A549 (cell line): ENCODE results near the gene RNF32. TPM values are rescaled to one million over a fixed set of nuclear protein-coding genes. Genes with fewer than 3 reads are reported as not detected.

Experiments used
- ATAC-seq, 2 experiments: fragments of 200-7000 bp in 1 of 2; fragments of >200 bp in 1 of 2; cut with Nextera tagmentation in 1 of 2; cut with Tn5 transposase in 1 of 2; 3 replicates each; pipeline versions ENCODE4 v1.8.0 to v1.9.1; 2018 to 2020; ENCODE audit warnings: mild to moderate bottlenecking in 1 of 2, moderate library complexity in 1 of 2
- CTCF ChIA-PET: fragments of 300-600 bp; sonication (Branson Sonifier 250); formaldehyde crosslinking; extraction: SDS; loops from one replicate; lab custom pipeline; 2021; ENCODE audit warnings: antibody characterized with exemption, inconsistent platforms; lab: Yijun Ruan, JAX
- POLR2A ChIA-PET: fragments of 350-600 bp; formaldehyde crosslinking; extraction: SDS; loops from one replicate; lab custom pipeline; 2021; ENCODE audit warnings: antibody characterized with exemption, inconsistent platforms; lab: Yijun Ruan, JAX
- DNase-seq, 2 experiments: peaks; one replicate each; pipeline versions ENCODE4 v3.0.0 to v3.0.0-alpha.2; 2011 to 2016; ENCODE audit warnings: low read depth in 1 of 2, low spot score in 1 of 2
- FAIRE-seq: peaks from 2 replicates; lab custom pipeline; 2011; peaks lifted over from hg19 to GRCh38; lab: Jason Lieb, UNC
- H3K27ac ChIP-seq, 2 experiments: fragments of >200 bp; sonication (Bioruptor Twin); formaldehyde crosslinking; 3 replicates each; pipeline ENCODE4 v1.5.1; 2016 to 2017
- H3K4me1 ChIP-seq: fragments of >200 bp; sonication (Bioruptor Twin); formaldehyde crosslinking; 3 replicates; pipeline ENCODE4 v1.6.1; 2016
- H3K4me2 ChIP-seq: fragments of >200 bp; sonication (Bioruptor Twin); formaldehyde crosslinking; 3 replicates; pipeline ENCODE4 v1.6.1; 2016
- H3K4me3 ChIP-seq: fragments of >200 bp; sonication (Bioruptor Twin); formaldehyde crosslinking; 3 replicates; pipeline ENCODE4 v1.5.1; 2016
- H3K9me3 ChIP-seq: fragments of >200 bp; sonication (Bioruptor Twin); formaldehyde crosslinking; 3 replicates; pipeline ENCODE4 v1.6.1; 2016
- BHLHE40 ChIP-seq: IDR thresholded peaks from 2 replicates; pipeline ENCODE4 v1.6.1; 2012; ENCODE audit warnings: low read depth, low read length, inconsistent platforms
- CEBPB ChIP-seq, 2 experiments: fragments of >200 bp in 1 of 2; sonication (Bioruptor Twin) in 1 of 2; formaldehyde crosslinking in 1 of 2; IDR thresholded peaks; 2 replicates each; pipeline ENCODE4 v1.6.1; 2012 to 2016
- EHF ChIP-seq: fragments of 250-450 bp; sonication (Bioruptor Pico); IDR thresholded peaks from 2 replicates; pipeline ENCODE4 v1.5.0; 2020; ENCODE audit warnings: mild to moderate bottlenecking
- FOSB ChIP-seq: fragments of 250-450 bp; sonication (Bioruptor Pico); IDR thresholded peaks from 2 replicates; pipeline ENCODE4 v1.5.0; 2020; ENCODE audit warnings: mild to moderate bottlenecking, moderate library complexity
- FOSL2 ChIP-seq, 2 experiments: fragments of 450-650 bp in 1 of 2; fragments of >200 bp in 1 of 2; sonication (Bioruptor Twin) in 1 of 2; formaldehyde crosslinking; IDR thresholded peaks; 2 replicates each; pipeline versions ENCODE4 v1.5.0 to v1.6.1; 2016 to 2020; ENCODE audit warnings: mild to moderate bottlenecking in 1 of 2, moderate library complexity in 1 of 2
- FOXS1 ChIP-seq: fragments of 250-450 bp; sonication (Bioruptor Pico); IDR thresholded peaks from 2 replicates; pipeline ENCODE4 v1.5.0; 2020; ENCODE audit warnings: mild to moderate bottlenecking, moderate library complexity
- HEYL ChIP-seq: fragments of 250-450 bp; sonication (Bioruptor Pico); IDR thresholded peaks from 2 replicates; pipeline ENCODE4 v1.8.0; 2021; ENCODE audit warnings: mild to moderate bottlenecking, moderate library complexity
- HOXA7 ChIP-seq: fragments of 250-450 bp; sonication (Bioruptor Pico); IDR thresholded peaks from 2 replicates; pipeline ENCODE4 v1.5.0; 2020; ENCODE audit warnings: mild to moderate bottlenecking, moderate library complexity
- HOXB13 ChIP-seq: fragments of 250-450 bp; sonication (Bioruptor Pico); IDR thresholded peaks from 2 replicates; pipeline ENCODE4 v1.5.0; 2020; ENCODE audit warnings: low read depth, mild to moderate bottlenecking, moderate library complexity
- JUNB ChIP-seq: fragments of >200 bp; sonication (Bioruptor Twin); formaldehyde crosslinking; IDR thresholded peaks from 2 replicates; pipeline ENCODE4 v1.6.1; 2016
- KDM5A ChIP-seq: fragments of 200-600 bp; sonication (generic); IDR thresholded peaks from 2 replicates; pipeline ENCODE4 v1.6.1; 2016; ENCODE audit warnings: antibody characterized with exemption, mild to moderate bottlenecking
- MYC ChIP-seq: IDR thresholded peaks from 2 replicates; pipeline ENCODE4 v1.6.1; 2012; ENCODE audit warnings: mild to moderate bottlenecking, inconsistent platforms, low read length, improper control_type of control experiment, borderline replicate concordance
- NPAS2 ChIP-seq: fragments of 250-450 bp; sonication (Bioruptor Pico); IDR thresholded peaks from 2 replicates; pipeline ENCODE4 v1.8.0; 2022; ENCODE audit warnings: mild to moderate bottlenecking, moderate library complexity, borderline replicate concordance
- NR3C1 ChIP-seq: fragments of >200 bp; sonication (Bioruptor Twin); formaldehyde crosslinking; IDR thresholded peaks from 3 replicates; pipeline ENCODE4 v1.6.1; 2017
- RCOR1 ChIP-seq: fragments of 150-350 bp; IDR thresholded peaks from 2 replicates; pipeline ENCODE4 v1.6.1; 2014; ENCODE audit warnings: antibody characterized with exemption, low read length, low read depth
- RFX5 ChIP-seq: fragments of 450-650 bp; IDR thresholded peaks from 2 replicates; pipeline ENCODE4 v1.7.1; 2014; ENCODE audit warnings: antibody characterized with exemption, mild to moderate bottlenecking, moderate library complexity
- TP53 ChIP-seq: fragments of 250-450 bp; sonication (Bioruptor Pico); IDR thresholded peaks from 2 replicates; pipeline ENCODE4 v1.5.0; 2021; ENCODE audit warnings: mild to moderate bottlenecking, moderate library complexity
- ZFP36 ChIP-seq: fragments of 450-650 bp; IDR thresholded peaks from 2 replicates; pipeline ENCODE4 v1.6.1; 2014; ENCODE audit warnings: borderline replicate concordance; ENCODE audit not compliant: partially characterized antibody
- ZSCAN20 ChIP-seq: fragments of 250-450 bp; sonication (Bioruptor Pico); IDR thresholded peaks from 2 replicates; pipeline ENCODE4 v1.8.0; 2022; ENCODE audit warnings: mild to moderate bottlenecking, moderate library complexity
- WGBS: methylation state at CpG from one replicate; pipeline ENCODE4 v1.1.6; 2017; ENCODE audit errors: missing lambda C conversion rate; 5-methylcytosine and 5-hydroxymethylcytosine counted together
- polyA plus RNA-seq, 4 experiments: library from polyadenylated mRNA; depleted of rRNA in 3 of 4; stranded (reverse); fragments of >200 nt; fragmentation: RNase III in 1 of 4; extraction: RNeasy Plus Mini Kit Qiagen cat#74134 plus additional on column Dnase treatment in 1 of 4; gene quantifications; 2 replicates in 3 of 4; 3 replicates in 1 of 4; pipeline ENCODE4 v1.2.3, GENCODE V29; 2011 to 2017
- TF ChIP-seq, protein P1 (sequence below): fragments of 250-450 bp; sonication (Bioruptor Pico); IDR thresholded peaks from 2 replicates; pipeline ENCODE4 v1.5.0; 2020; ENCODE audit warnings: low read depth, mild to moderate bottlenecking, moderate library complexity
- TF ChIP-seq, protein P2 (sequence below): fragments of >200 bp; sonication (Bioruptor Twin); formaldehyde crosslinking; IDR thresholded peaks from 3 replicates; pipeline ENCODE4 v1.5.1; 2016
- TF ChIP-seq, protein P3 (sequence below): fragments of >200 bp; sonication (Bioruptor Twin); formaldehyde crosslinking; IDR thresholded peaks from 3 replicates; pipeline ENCODE4 v1.6.1; 2016

Gene RNF32
- polyA plus RNA-seq, 2 of the 4 experiments (the other 2 are of a cell fraction): 1.8 to 2.8 TPM

DNA sequence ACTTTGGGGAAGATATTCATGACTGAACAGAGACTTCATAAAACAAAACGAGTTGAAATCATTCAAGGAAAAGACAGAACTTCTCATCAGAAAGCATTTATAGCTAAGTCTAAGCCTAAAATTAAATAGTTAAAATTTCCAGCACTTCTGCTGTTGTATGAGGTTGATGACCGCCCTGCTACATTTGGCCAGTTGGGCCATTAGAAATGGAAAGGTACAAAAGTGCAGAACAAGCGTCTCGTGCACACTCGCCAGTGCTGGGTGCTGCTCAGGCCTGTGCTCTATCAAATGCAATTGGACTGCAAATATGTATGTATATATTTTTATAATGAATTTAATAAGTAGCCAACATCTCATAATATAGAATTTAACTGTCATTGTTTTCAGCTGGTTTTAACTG is 34.4 kb upstream of the RNF32 start (continued):
- TF ChIP-seq NPAS2 (CRISPR knock-in tag): no peak
- TF ChIP-seq, protein P1, sequence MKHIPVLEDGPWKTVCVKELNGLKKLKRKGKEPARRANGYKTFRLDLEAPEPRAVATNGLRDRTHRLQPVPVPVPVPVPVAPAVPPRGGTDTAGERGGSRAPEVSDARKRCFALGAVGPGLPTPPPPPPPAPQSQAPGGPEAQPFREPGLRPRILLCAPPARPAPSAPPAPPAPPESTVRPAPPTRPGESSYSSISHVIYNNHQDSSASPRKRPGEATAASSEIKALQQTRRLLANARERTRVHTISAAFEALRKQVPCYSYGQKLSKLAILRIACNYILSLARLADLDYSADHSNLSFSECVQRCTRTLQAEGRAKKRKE (CRISPR knock-in tag): no peak
- TF ChIP-seq FOSB: no peak
- no peak for TF ChIP-seq MYC
- no peak for TF ChIP-seq HEYL
- TF ChIP-seq FOXS1: no peak

DNA sequence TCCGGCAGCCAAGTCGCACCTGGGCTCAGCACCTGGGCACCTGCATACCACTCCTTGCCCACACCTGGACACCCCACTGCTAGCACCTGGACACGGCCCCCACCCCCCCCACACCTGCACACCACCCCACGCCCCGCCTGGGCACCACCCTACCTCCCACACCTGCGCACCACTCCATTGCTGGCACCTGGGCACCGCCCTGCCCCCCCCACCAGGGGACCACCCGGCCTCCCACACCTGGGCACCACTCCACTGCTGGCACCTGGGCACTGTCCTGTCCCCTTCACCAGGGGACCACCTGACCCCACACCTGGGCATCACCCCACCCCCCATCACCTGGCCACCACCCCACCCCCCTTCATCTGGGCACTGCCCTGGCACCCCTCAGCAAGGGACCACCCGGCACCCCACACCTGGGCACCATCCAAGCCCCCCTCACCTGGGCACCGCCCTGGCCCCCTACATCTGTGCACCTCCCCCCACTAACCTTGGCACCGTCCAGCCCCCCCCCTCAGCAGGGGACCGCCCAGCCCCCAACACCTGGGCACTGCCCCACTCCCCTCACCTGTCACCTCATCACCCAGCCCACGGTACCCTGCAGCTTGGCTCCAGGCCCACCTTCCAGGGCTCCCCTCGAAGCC is 33.8 kb upstream of the RNF32 start:
- H3K27ac ChIP-seq: no peak overlapping the region
- no peak for ATAC-seq
- H3K4me1 ChIP-seq: no peaks in the 10 kb centered on the region
- CTCF ChIA-PET: no interaction called here
- TF ChIP-seq HOXA7 (CRISPR knock-in tag) (no peak), EHF (CRISPR knock-in tag) (no peak), RFX5 (no peak), FOSL2 (IDR thresholded peaks at IDR 0.05) (no peak), FOSL2 (CRISPR knock-in tag; IDR thresholded peaks at IDR 0.05) (no peak), TP53 (CRISPR knock-in tag) (no peak), MYC (no peak), HEYL (no peak), ZFP36 (no peak)
- TF ChIP-seq, all 56 proteins: peak for 0
- Histone ChIP-seq H3K4me3 (no peak overlapping the region), H3K9me3 (no peaks in the 10 kb centered on the region), H3K4me2 (no peak overlapping the region; the same call in 2 of the 3 replicates)
- POLR2A ChIA-PET: no interaction called here
- no peak for DNase-seq
- no peak for FAIRE-seq
- WGBS: 71% methylated on average over 4 of the region's 14 CpGs

DNA sequence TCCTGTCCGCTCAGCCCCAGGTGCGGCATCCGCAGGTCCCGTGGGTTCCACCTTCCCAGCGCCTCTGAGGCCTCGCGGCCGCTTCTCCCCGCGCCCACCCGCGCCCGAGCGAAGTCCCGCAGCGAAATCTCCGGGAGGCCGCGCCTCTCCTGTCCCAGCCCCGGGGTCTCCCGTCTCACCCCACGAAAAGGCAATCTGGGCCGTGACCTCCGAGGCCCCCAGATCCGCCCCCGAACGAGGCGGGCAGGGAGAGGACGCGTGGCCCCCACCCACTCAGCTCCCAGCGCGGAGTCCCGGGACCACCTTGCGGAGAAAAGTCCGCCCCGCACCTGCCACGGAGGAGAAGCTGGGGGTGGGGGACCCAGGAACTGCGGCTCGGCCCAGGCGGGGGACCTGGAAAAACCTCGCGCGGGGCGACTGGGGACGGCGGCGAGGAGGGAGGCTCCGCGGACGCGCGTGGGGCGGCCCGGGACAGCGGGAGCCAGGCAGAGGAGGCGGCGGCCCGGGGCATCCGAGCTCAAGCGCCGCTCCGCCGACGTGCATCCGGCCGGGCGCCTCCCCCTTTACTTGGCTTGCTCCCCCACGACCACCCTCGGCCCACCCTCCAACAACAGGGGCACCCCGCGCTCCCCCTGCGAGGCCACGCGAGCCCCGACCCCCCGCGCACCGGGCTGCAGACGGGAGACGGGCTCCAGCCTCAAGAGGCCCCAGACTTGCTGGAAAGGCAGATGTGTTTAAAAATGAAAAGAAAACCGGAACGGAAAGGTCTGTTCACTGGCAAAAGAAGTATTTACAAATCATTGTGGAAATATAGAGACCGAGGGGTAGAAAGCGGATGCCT is 33.0 kb upstream of the RNF32 start:
- Histone ChIP-seq H3K27ac (0 out of 6 replicates have a peak overlapping the region, but pooled peaks of 1 of the 2 experiments have one; percentile 2), H3K4me3 (no peak overlapping the region), H3K4me2 (peak overlapping the region; percentile 47), H3K4me1 (no peaks in the 10 kb centered on the region)
- FAIRE-seq (no peak), DNase-seq (no peak)
- CTCF ChIA-PET: no interaction called here
- WGBS: 81% methylated on average over 59 of the region's 84 CpGs
- TF ChIP-seq HOXB13 (CRISPR knock-in tag): no peak
- TF ChIP-seq, protein P2, sequence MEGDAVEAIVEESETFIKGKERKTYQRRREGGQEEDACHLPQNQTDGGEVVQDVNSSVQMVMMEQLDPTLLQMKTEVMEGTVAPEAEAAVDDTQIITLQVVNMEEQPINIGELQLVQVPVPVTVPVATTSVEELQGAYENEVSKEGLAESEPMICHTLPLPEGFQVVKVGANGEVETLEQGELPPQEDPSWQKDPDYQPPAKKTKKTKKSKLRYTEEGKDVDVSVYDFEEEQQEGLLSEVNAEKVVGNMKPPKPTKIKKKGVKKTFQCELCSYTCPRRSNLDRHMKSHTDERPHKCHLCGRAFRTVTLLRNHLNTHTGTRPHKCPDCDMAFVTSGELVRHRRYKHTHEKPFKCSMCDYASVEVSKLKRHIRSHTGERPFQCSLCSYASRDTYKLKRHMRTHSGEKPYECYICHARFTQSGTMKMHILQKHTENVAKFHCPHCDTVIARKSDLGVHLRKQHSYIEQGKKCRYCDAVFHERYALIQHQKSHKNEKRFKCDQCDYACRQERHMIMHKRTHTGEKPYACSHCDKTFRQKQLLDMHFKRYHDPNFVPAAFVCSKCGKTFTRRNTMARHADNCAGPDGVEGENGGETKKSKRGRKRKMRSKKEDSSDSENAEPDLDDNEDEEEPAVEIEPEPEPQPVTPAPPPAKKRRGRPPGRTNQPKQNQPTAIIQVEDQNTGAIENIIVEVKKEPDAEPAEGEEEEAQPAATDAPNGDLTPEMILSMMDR: no peak
- TF ChIP-seq ZSCAN20 (CRISPR knock-in tag): no peak
- TF ChIP-seq RFX5: no peak
- no peak for TF ChIP-seq RCOR1
- TF ChIP-seq KDM5A: no peak
- TF ChIP-seq, protein P3, sequence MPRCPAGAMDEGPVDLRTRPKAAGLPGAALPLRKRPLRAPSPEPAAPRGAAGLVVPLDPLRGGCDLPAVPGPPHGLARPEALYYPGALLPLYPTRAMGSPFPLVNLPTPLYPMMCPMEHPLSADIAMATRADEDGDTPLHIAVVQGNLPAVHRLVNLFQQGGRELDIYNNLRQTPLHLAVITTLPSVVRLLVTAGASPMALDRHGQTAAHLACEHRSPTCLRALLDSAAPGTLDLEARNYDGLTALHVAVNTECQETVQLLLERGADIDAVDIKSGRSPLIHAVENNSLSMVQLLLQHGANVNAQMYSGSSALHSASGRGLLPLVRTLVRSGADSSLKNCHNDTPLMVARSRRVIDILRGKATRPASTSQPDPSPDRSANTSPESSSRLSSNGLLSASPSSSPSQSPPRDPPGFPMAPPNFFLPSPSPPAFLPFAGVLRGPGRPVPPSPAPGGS: no peak
- TF ChIP-seq BHLHE40: no peak
- no peak for TF ChIP-seq FOSB
- TF ChIP-seq NR3C1: no peak
- no peak for TF ChIP-seq JUNB
- TF ChIP-seq NPAS2 (CRISPR knock-in tag): no peak
- TF ChIP-seq ZFP36: no peak
- no peak for TF ChIP-seq CEBPB (IDR thresholded peaks at IDR 0.05)
- TF ChIP-seq HOXA7 (CRISPR knock-in tag): no peak
- TF ChIP-seq TP53 (CRISPR knock-in tag): no peak
- TF ChIP-seq, all 56 proteins: peak for 0
- H3K9me3 ChIP-seq: no peaks in the 10 kb centered on the region
- POLR2A ChIA-PET: interaction anchor here (0.6 kb wide), 1 partner anchor 183 kb away, joined by 3 read pairs; no protein-coding TSS in a partner anchor
- ATAC-seq: no peak
